Measurements from ENCODE around the gene CTU2.

CTU2 gene

GRCh38 chr16:88732172-88732960 is 26.1 kb downstream of the CTU2 start:
- DNase-seq, result no peak

- DNase-seq, result no peak
Measured at GRCh38 chr16:88732961-88733294, 26.6 kb downstream of the CTU2 start.

GRCh38 chr16:88733630-88734360 is 27.5 kb downstream of the CTU2 start:
- DNase-seq, result no peak

- no peak for DNase-seq
Measured at GRCh38 chr16:88734361-88734728, 28.0 kb downstream of the CTU2 start.

- DNase-seq, result no peak
Measured at GRCh38 chr16:88735121-88735520, 28.8 kb downstream of the CTU2 start.

- DNase-seq, result no peak
Measured at GRCh38 chr16:88735616-88736015, 29.3 kb downstream of the CTU2 start.

- DNase-seq, result no peak
Measured at GRCh38 chr16:88736088-88736487, 29.8 kb downstream of the CTU2 start.

- no peak for DNase-seq
Measured at GRCh38 chr16:88736496-88736895, 30.2 kb downstream of the CTU2 start.

GRCh38 chr16:88737298-88738150 is 31.2 kb downstream of the CTU2 start:
- peak; percentile 70 for DNase-seq

- DNase-seq, result no peak
Measured at GRCh38 chr16:88738151-88739084, 32.1 kb downstream of the CTU2 start.

- DNase-seq, result peak; percentile 60
Measured at GRCh38 chr16:88739139-88739976, 33.1 kb downstream of the CTU2 start.

- DNase-seq, result no peak
Measured at GRCh38 chr16:88739977-88740726, 33.8 kb downstream of the CTU2 start.

GRCh38 chr16:88740727-88741055 is 34.4 kb downstream of the CTU2 start:
- no peak for DNase-seq

GRCh38 chr16:88741368-88741767 is 35.1 kb downstream of the CTU2 start:
- no peak for DNase-seq

- DNase-seq, result no peak
Measured at GRCh38 chr16:88742896-88743605, 36.7 kb downstream of the CTU2 start.

- DNase-seq, result peak; percentile 70
Measured at GRCh38 chr16:88743693-88744576, 37.6 kb downstream of the CTU2 start.

GRCh38 chr16:88744577-88745521 is 38.5 kb downstream of the CTU2 start:
- peak; percentile 56 for DNase-seq

- peak; percentile 89 for DNase-seq
Measured at GRCh38 chr16:88746506-88746905, 40.2 kb downstream of the CTU2 start.
